GM12801 (cell line): Measurements from ENCODE around the gene CDK5.

Experiments
- CTCF ChIP-seq: IDR thresholded peaks from one replicate; pipeline ENCODE4 v1.5.1; 2011; ENCODE audit warnings: control low read depth; ENCODE audit not compliant: insufficient read length; ENCODE audit errors: extremely low read depth

The CDK5 gene

GRCh38 chr7:151031011-151031410 lies 26.7 kb downstream of the CDK5 start:
- no peak for TF ChIP-seq CTCF

- TF ChIP-seq CTCF: no peak
These were observed 28.7 kb downstream of the CDK5 start for GRCh38 chr7:151028948-151029501.

GRCh38 chr7:151028131-151028947 lies 29.4 kb downstream of the CDK5 start, which contains the start of gene ABCB8:
ABCB8 (plus strand) TSS chr7:151028450; CDS start chr7:151028516, 66 bp downstream.
- TF ChIP-seq CTCF: no peak

- TF ChIP-seq CTCF: no peak
These were observed 31.6 kb downstream of the CDK5 start for GRCh38 chr7:151025924-151026671.

- TF ChIP-seq CTCF: no peak
These were observed 33.2 kb downstream of the CDK5 start, which contains the start of gene ATG9B for GRCh38 chr7:151024435-151025056. ATG9B (minus strand) TSS chr7:151024494; CDS start chr7:151024423, 71 bp downstream.

- TF ChIP-seq CTCF: no peak
These were observed 34.5 kb downstream of the CDK5 start for GRCh38 chr7:151023232-151023631.

- TF ChIP-seq CTCF: no peak
These were observed 37.5 kb downstream of the CDK5 start for GRCh38 chr7:151020231-151020630.
